CD4-positive, alpha-beta memory T cell (primary cell): Measurements from ENCODE around the gene BORCS5. TPM values are rescaled to one million over a fixed set of nuclear protein-coding genes. Genes with fewer than 3 reads are reported as not detected.

Source experiments
- CTCF ChIA-PET: fragments of 350-600 bp; sonication (Branson Sonifier 250); formaldehyde crosslinking; loops from one replicate; lab custom pipeline; 2021; ENCODE audit warnings: inconsistent platforms; ENCODE audit not compliant: partially characterized antibody; lab: Charles Lee
- POLR2A ChIA-PET: fragments of 350-600 bp; sonication (Branson Sonifier 250); formaldehyde crosslinking; loops from one replicate; lab custom pipeline; 2021; ENCODE audit not compliant: partially characterized antibody; lab: Charles Lee
- DNase-seq, 5 donors: peaks; one replicate each; pipeline versions ENCODE4 v3.0.0 to v3.0.0-alpha.2; 2020 to 2022; ENCODE audit warnings: mixed read lengths in 1 of 5
- H3K27ac ChIP-seq: one replicate; pipeline ENCODE4 v1.7.0; 2013; ENCODE audit warnings: low read depth, low read length
- H3K27me3 ChIP-seq: 2 replicates; pipeline ENCODE4 v1.7.0; 2013; ENCODE audit warnings: mild to moderate bottlenecking, low read length, moderate library complexity; ENCODE audit not compliant: insufficient read depth
- H3K36me3 ChIP-seq: 2 replicates; pipeline ENCODE4 v1.7.0; 2013; ENCODE audit warnings: mild to moderate bottlenecking, low read length, moderate library complexity; ENCODE audit not compliant: insufficient read depth
- H3K4me1 ChIP-seq: 2 replicates; pipeline ENCODE4 v1.7.0; 2013; ENCODE audit warnings: mild to moderate bottlenecking, low read length, moderate library complexity; ENCODE audit not compliant: insufficient read depth
- H3K4me3 ChIP-seq, 2 donors: one replicate each; pipeline ENCODE4 v1.7.0; 2013; ENCODE audit warnings: low read length in 2 of 2, mild to moderate bottlenecking in 1 of 2
- H3K9me3 ChIP-seq, 2 donors: one replicate each; pipeline ENCODE4 v1.7.0; 2013; ENCODE audit warnings: low read length in 2 of 2, control low read depth in 1 of 2; ENCODE audit not compliant: control insufficient read depth in 1 of 2
- H3K27ac Mint-ChIP-seq, 7 donors: one replicate each; pipeline ENCODE4 v1.8.0; 2020 to 2021; ENCODE audit warnings: mixed read lengths in 7 of 7, mild to moderate bottlenecking in 6 of 7, inconsistent platforms in 3 of 7, moderate library complexity in 3 of 7
- H3K27me3 Mint-ChIP-seq, 2 donors: one replicate each; pipeline ENCODE4 v1.8.0; 2020 to 2021; ENCODE audit warnings: mixed read lengths in 2 of 2
- H3K36me3 Mint-ChIP-seq, 2 donors: one replicate each; pipeline ENCODE4 v1.8.0; 2020 to 2021; ENCODE audit warnings: mixed read lengths in 2 of 2, inconsistent platforms in 1 of 2, mild to moderate bottlenecking in 1 of 2
- H3K4me1 Mint-ChIP-seq, 4 donors: one replicate each; pipeline ENCODE4 v1.8.0; 2020 to 2021; ENCODE audit warnings: mixed read lengths in 4 of 4, mild to moderate bottlenecking in 1 of 4
- H3K4me3 Mint-ChIP-seq, 8 donors: one replicate each; pipeline ENCODE4 v1.8.0; 2020 to 2021; ENCODE audit warnings: mixed read lengths in 8 of 8, mild to moderate bottlenecking in 7 of 8, moderate library complexity in 6 of 8, inconsistent platforms in 3 of 8
- H3K9me3 Mint-ChIP-seq, 8 donors: one replicate each; pipeline ENCODE4 v1.8.0; 2020 to 2021; ENCODE audit warnings: mixed read lengths in 8 of 8, mild to moderate bottlenecking in 5 of 8, inconsistent platforms in 3 of 8, moderate library complexity in 1 of 8
- intact Hi-C: fragments of 100-400 bp; cut with micrococcal nuclease; formaldehyde crosslinking; loops from one replicate; pipeline ENCODE4 v1.15.1; 2023
- polyA plus RNA-seq, 2 donors: library from polyadenylated mRNA; unstranded; fragments of 300-500 nt; fragmentation: Illumina TruSeq; gene quantifications; one replicate each; pipeline ENCODE4 v1.2.3, GENCODE V29; 2021
- total RNA-seq, 2 experiments: library from RNA; stranded (reverse); gene quantifications; one replicate each; pipeline ENCODE4 v1.2.3, GENCODE V29; 2021

The BORCS5 gene
- total and polyA plus RNA-seq, 4 experiments from 2014 or later, result 21.3 to 28.1 (median 27.2) TPM

DNA sequence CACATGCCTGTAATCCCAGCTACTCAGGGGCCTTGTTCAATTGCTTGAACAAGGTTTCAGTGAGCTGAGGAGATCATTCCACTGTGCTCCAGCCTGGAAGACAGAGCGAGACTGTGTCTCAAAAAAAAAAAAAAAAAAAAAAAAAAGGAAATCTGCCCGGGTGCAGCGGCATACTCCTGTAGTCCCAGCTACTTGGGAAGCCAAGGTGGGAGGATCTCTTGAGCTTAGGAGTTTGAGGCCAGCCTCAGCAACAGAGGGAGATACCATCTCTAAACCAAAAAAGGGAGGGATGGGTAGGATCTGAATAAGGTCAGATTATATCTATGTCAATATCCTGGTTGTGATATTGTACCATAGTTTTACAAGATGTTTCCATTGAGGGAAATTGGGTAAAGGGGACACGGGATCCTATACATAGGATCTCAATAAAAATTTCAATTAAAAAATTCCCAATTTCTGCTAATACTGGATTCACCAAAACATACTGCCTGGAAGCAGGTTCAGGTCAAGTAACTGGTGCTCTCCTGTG, 76.4 kb downstream of the BORCS5 start:
- Histone ChIP-seq H3K4me3 (no peak overlapping the region), H3K36me3 (no peaks in the 10 kb centered on the region), H3K4me1 (peaks cover 59% of the 10 kb centered on the region), H3K9me3 (no peaks in the 10 kb centered on the region), H3K27ac (no peak overlapping the region), H3K27me3 (no peaks in the 10 kb centered on the region)
- Mint-ChIP-seq H3K27me3 (no peaks in the 10 kb centered on the region), H3K27ac (peak overlapping the region; percentile 82 to 93 (median 86)), H3K9me3 (peaks cover 0 to 4% (median under 1%) of the 10 kb centered on the region in 8 donors), H3K4me3 (peak overlapping the region in 7 of 8 donors; percentile 49 to 78 (median 60)), H3K36me3 (peaks cover 25 to 29% of the 10 kb centered on the region in 2 donors), H3K4me1 (peaks cover 43 to 90% (median 54%) of the 10 kb centered on the region in 4 donors)
- intact Hi-C loops, result no loop called here
- ChIA-PET POLR2A (interaction anchor here (0.7 to 14.9 kb wide), 7 partner anchors 9 to 70 kb away, joined by 3 to 252 read pairs (median 3); no protein-coding TSS in a partner anchor), CTCF (interaction anchor here (0.7 to 2.3 kb wide), 10 partner anchors 9 to 57 kb away, joined by 3 to 7 read pairs (median 4); no protein-coding TSS in a partner anchor)
- DNase-seq, result no peak

GRCh38 chr12:12436831-12437345, 80.0 kb downstream of the BORCS5 start:
- Mint-ChIP-seq H3K36me3 (peaks cover 24 to 26% of the 10 kb centered on the region in 2 donors), H3K27me3 (no peaks in the 10 kb centered on the region), H3K4me3 (peak overlapping the region in 2 of 8 donors; percentile 29 to 40), H3K9me3 (peaks cover 0 to 4% (median 2%) of the 10 kb centered on the region in 8 donors), H3K4me1 (peaks cover 56 to 88% (median 66%) of the 10 kb centered on the region in 4 donors), H3K27ac (peak overlapping the region in 6 of 7 donors; percentile 66 to 93 (median 88))
- DNase-seq, result no peak
- Histone ChIP-seq H3K27me3 (no peaks in the 10 kb centered on the region), H3K4me3 (no peak overlapping the region), H3K4me1 (peaks cover 66% of the 10 kb centered on the region), H3K36me3 (no peaks in the 10 kb centered on the region), H3K27ac (no peak overlapping the region), H3K9me3 (no peaks in the 10 kb centered on the region)
- POLR2A ChIA-PET, result interaction anchor here (0.7 to 14.9 kb wide), 11 partner anchors 9 to 279 kb away, joined by 3 to 252 read pairs (median 4); partner anchors contain the start of gene BORCS5
- intact Hi-C loops, result no loop called here
- CTCF ChIA-PET, result interaction anchor here (0.9 to 8.5 kb wide), 7 partner anchors 14 to 69 kb away, joined by 3 to 63 read pairs (median 4); no protein-coding TSS in a partner anchor

- peaks cover 19 to 23% of the 10 kb centered on the region in 2 donors for H3K36me3 Mint-ChIP-seq
- H3K9me3 Mint-ChIP-seq, result peaks cover 0 to 4% (median 2%) of the 10 kb centered on the region in 8 donors
- POLR2A ChIA-PET, result interaction anchor here (0.6 to 14.9 kb wide), 11 partner anchors 9 to 279 kb away, joined by 3 to 252 read pairs (median 24); no protein-coding TSS in a partner anchor
- peak overlapping the region; percentile 90 to 99 (median 98) for H3K27ac Mint-ChIP-seq
- CTCF ChIA-PET, result interaction anchor here (1.1 to 8.5 kb wide), 3 partner anchors 35 to 63 kb away, joined by 3 to 63 read pairs (median 4); no protein-coding TSS in a partner anchor
- Histone ChIP-seq H3K4me1 (peaks cover 72% of the 10 kb centered on the region), H3K27ac (peak overlapping the region; percentile 65), H3K36me3 (no peaks in the 10 kb centered on the region), H3K27me3 (no peaks in the 10 kb centered on the region), H3K9me3 (no peaks in the 10 kb centered on the region), H3K4me3 (no peak overlapping the region)
- no peaks in the 10 kb centered on the region for H3K27me3 Mint-ChIP-seq
- intact Hi-C loops, result loop anchor here (5.0 kb wide), 1 partner anchor 37 kb away; no protein-coding TSS in a partner anchor
- peak; percentile 46 to 86 (median 55) for DNase-seq
- peak overlapping the region in 6 of 8 donors; percentile 6 to 85 (median 76) for H3K4me3 Mint-ChIP-seq
- peaks cover 60 to 88% (median 68%) of the 10 kb centered on the region in 4 donors for H3K4me1 Mint-ChIP-seq
Observed at GRCh38 chr12:12439636-12440035, 82.8 kb downstream of the BORCS5 start.

DNA sequence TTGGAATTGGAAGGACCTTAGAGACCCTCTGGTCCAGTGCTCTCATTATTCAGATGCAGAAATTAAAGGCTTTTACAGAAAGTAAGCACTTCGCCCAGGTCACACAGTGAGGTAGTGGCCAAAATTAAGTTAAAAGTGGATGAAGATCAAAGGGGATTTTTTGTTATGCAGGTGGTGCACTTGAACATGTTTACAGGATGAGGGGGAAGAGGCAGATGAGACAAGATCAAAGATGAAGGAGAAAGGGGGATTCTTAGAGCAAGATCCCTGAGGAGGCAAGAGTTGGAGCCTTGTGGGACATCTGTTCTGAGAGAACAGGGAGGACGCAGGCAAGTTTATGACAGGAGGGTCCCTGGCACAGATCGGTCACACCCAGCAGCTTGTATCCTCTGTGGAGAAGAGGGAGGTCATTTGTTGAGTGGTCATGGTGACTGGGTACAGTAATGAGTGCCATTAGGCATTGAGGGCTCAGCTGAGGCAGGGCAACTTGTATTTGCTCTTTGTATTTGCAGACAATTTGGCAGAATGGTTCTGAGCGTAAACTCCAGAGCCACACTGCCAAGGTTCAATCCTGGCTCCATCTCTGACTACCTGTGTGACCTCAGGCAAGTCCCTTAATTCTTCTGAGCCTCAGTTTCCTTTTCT, 84.0 kb downstream of the BORCS5 start:
- H3K4me3 ChIP-seq, result peak overlapping the region in 1 of 2 donors; percentile 8
- Mint-ChIP-seq H3K9me3 (peaks cover 0 to 4% (median 2%) of the 10 kb centered on the region in 8 donors), H3K27me3 (no peaks in the 10 kb centered on the region), H3K27ac (peak overlapping the region; percentile 90 to 99 (median 98)), H3K4me3 (peak overlapping the region; percentile 59 to 85 (median 72)), H3K4me1 (peaks cover 60 to 89% (median 74%) of the 10 kb centered on the region in 4 donors), H3K36me3 (peaks cover 17 to 20% of the 10 kb centered on the region in 2 donors)
- H3K36me3 ChIP-seq, result no peaks in the 10 kb centered on the region
- ChIA-PET POLR2A (interaction anchor here (0.6 to 14.9 kb wide), 24 partner anchors 11 to 1929 kb away, joined by 3 to 252 read pairs (median 10); partner anchors contain the start of gene BORCS5), CTCF (interaction anchor here (0.9 to 8.5 kb wide), 13 partner anchors 7 to 215 kb away, joined by 3 to 63 read pairs (median 5); no protein-coding TSS in a partner anchor)
- peaks cover 83% of the 10 kb centered on the region for H3K4me1 ChIP-seq
- H3K27ac ChIP-seq, result peak overlapping the region; percentile 65
- H3K27me3 ChIP-seq, result no peaks in the 10 kb centered on the region
- intact Hi-C loops, result loop anchor here (5.0 kb wide), 1 partner anchor 39 kb away; no protein-coding TSS in a partner anchor
- no peak for DNase-seq
- H3K9me3 ChIP-seq, result no peaks in the 10 kb centered on the region

DNA sequence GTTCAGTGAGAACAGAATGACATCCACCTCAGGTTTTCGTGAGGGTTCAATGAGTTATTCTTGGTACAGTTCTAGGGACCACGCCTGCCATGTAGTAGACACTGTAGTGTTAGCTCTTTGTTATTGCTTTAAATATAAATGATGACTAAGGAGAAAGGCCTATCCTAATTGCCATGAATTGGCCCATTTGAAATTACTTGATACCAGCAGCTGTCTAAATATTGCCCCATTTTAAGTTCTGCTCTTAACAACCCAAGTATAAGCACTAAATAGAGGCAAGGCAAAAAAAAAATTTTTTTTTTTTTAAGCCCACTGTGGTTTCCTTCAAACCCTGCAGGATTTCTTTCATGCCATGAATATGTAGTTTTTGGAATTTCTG, 84.5 kb downstream of the BORCS5 start:
- Mint-ChIP-seq H3K9me3 (peaks cover 0 to 4% (median 2%) of the 10 kb centered on the region in 8 donors), H3K4me1 (peaks cover 61 to 89% (median 76%) of the 10 kb centered on the region in 4 donors), H3K27me3 (no peaks in the 10 kb centered on the region), H3K4me3 (peak overlapping the region; percentile 59 to 85 (median 70)), H3K27ac (peak overlapping the region; percentile 90 to 99 (median 98)), H3K36me3 (peaks cover 12 to 15% of the 10 kb centered on the region in 2 donors)
- no peaks in the 10 kb centered on the region for H3K9me3 ChIP-seq
- ChIA-PET CTCF (interaction anchor here (0.9 to 8.5 kb wide), 11 partner anchors 8 to 214 kb away, joined by 3 to 63 read pairs (median 7); partner anchors contain the start of gene DUSP16), POLR2A (interaction anchor here (0.6 to 14.9 kb wide), 37 partner anchors 8 to 1929 kb away, joined by 3 to 252 read pairs (median 5); partner anchors contain the start of genes BORCS5, CREBL2 and DUSP16)
- DNase-seq, result no peak
- intact Hi-C loops, result loop anchor here (5.0 kb wide), 1 partner anchor 39 kb away; no protein-coding TSS in a partner anchor
- H3K27ac ChIP-seq, result peak overlapping the region; percentile 65
- peak overlapping the region in 1 of 2 donors; percentile 8 for H3K4me3 ChIP-seq
- peaks cover 87% of the 10 kb centered on the region for H3K4me1 ChIP-seq
- H3K27me3 ChIP-seq, result no peaks in the 10 kb centered on the region
- no peaks in the 10 kb centered on the region for H3K36me3 ChIP-seq

- H3K27ac Mint-ChIP-seq, result peak overlapping the region; percentile 90 to 99 (median 98)
Observed at GRCh38 chr12:12441843-12442461, 85.1 kb downstream of the BORCS5 start.

More at GRCh38 chr12:12441843-12442461, 85.1 kb downstream of the BORCS5 start:
- Histone ChIP-seq H3K27ac (peak overlapping the region; percentile 65), H3K27me3 (no peaks in the 10 kb centered on the region), H3K4me3 (peak overlapping the region in 1 of 2 donors; percentile 8), H3K36me3 (no peaks in the 10 kb centered on the region), H3K4me1 (peaks cover 92% of the 10 kb centered on the region), H3K9me3 (no peaks in the 10 kb centered on the region)
- Mint-ChIP-seq H3K4me3 (peak overlapping the region; percentile 59 to 85 (median 70)), H3K36me3 (peaks cover 10 to 12% of the 10 kb centered on the region in 2 donors), H3K4me1 (peaks cover 65 to 93% (median 80%) of the 10 kb centered on the region in 4 donors), H3K9me3 (peaks cover 0 to 4% (median 2%) of the 10 kb centered on the region in 8 donors), H3K27me3 (no peaks in the 10 kb centered on the region)
- peak; percentile 82 to 89 (median 85) for DNase-seq
- intact Hi-C loops, result loop anchor here (1.0 to 5.0 kb wide), 7 partner anchors 14 to 119 kb away; no protein-coding TSS in a partner anchor
- ChIA-PET CTCF (interaction anchor here (0.9 to 8.5 kb wide), 12 partner anchors 8 to 214 kb away, joined by 3 to 63 read pairs (median 6); partner anchors contain the start of gene DUSP16), POLR2A (interaction anchor here (0.6 to 14.9 kb wide), 40 partner anchors 8 to 295 kb away, joined by 3 to 252 read pairs (median 5); partner anchors contain the start of genes BORCS5, CREBL2 and DUSP16)
